ENCODE data around the gene ELK4.

The ELK4 gene

DNA sequence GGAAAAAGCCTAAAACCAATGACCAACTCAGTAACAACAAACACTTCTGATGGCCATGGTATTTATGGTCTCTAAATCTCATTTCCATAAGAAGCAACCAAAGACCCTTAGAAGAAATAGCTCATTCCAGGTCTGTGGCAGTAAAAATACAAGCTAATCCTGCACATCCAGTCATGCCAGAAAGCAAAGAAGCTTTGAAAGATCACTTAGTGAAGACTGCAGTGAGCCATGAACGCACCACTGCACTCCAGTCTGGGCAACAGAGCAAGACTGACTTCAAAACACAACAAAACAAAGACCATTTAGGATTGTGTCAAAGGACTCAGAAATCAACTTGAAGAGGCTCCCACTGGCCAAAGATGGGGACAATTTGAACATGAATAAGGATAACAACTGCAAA, 18.4 kb upstream of the ELK4 start:
- Histone ChIP-seq H3K27me3 (ENCODE audit: insufficient read depth, poor library complexity, severe bottlenecking) (no peaks in the 10 kb centered on the region), H3K27ac (ENCODE audit: poor library complexity, severe bottlenecking) (no peak overlapping the region), H3K4me3 (ENCODE audit: severe bottlenecking) (no peak overlapping the region), H3K4me1 (ENCODE audit: insufficient read depth, poor library complexity, severe bottlenecking) (no peaks in the 10 kb centered on the region), H3K36me3 (ENCODE audit: low read depth) (no peaks in the 10 kb centered on the region), H3K9me3 (ENCODE audit: severe bottlenecking) (no peaks in the 10 kb centered on the region)
- DNase-seq (ENCODE audit: low spot score) (no peak), ATAC-seq (ENCODE audit: low read depth) (no peak)
- TF ChIP-seq, protein P1, sequence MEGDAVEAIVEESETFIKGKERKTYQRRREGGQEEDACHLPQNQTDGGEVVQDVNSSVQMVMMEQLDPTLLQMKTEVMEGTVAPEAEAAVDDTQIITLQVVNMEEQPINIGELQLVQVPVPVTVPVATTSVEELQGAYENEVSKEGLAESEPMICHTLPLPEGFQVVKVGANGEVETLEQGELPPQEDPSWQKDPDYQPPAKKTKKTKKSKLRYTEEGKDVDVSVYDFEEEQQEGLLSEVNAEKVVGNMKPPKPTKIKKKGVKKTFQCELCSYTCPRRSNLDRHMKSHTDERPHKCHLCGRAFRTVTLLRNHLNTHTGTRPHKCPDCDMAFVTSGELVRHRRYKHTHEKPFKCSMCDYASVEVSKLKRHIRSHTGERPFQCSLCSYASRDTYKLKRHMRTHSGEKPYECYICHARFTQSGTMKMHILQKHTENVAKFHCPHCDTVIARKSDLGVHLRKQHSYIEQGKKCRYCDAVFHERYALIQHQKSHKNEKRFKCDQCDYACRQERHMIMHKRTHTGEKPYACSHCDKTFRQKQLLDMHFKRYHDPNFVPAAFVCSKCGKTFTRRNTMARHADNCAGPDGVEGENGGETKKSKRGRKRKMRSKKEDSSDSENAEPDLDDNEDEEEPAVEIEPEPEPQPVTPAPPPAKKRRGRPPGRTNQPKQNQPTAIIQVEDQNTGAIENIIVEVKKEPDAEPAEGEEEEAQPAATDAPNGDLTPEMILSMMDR (IDR thresholded peaks at IDR 0.05; ENCODE audit: poor library complexity, severe bottlenecking), result no peak

DNA sequence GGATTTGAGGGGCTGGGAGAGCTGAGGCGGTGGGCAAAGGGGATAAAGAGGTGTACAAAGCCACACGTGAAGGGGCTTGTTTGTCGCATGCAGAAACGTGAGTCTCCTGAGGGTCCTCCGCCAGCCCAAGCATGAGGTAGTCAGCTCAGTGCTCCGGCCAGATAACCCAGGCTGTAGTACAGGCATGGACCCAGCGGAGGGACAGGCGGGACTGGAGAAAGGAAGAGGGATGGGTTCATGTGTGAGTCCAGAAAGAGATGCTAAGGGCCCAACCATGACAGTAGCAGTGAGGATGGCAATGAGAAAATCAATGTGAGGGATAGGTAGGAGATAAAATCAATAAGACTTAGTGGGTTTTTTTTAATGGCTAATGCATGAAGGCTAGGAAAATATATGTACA, 13.7 kb upstream of the ELK4 start:
- TF ChIP-seq, protein P1 (IDR thresholded peaks at IDR 0.05; ENCODE audit: poor library complexity, severe bottlenecking), result no peak
- Histone ChIP-seq H3K9me3 (ENCODE audit: severe bottlenecking) (no peaks in the 10 kb centered on the region), H3K36me3 (ENCODE audit: low read depth) (no peaks in the 10 kb centered on the region), H3K27me3 (ENCODE audit: insufficient read depth, poor library complexity, severe bottlenecking) (no peaks in the 10 kb centered on the region), H3K27ac (ENCODE audit: poor library complexity, severe bottlenecking) (no peak overlapping the region), H3K4me3 (ENCODE audit: severe bottlenecking) (no peak overlapping the region), H3K4me1 (ENCODE audit: insufficient read depth, poor library complexity, severe bottlenecking) (no peaks in the 10 kb centered on the region)
- ATAC-seq (ENCODE audit: low read depth), result no peak
- no peak for DNase-seq (ENCODE audit: low spot score)

DNA sequence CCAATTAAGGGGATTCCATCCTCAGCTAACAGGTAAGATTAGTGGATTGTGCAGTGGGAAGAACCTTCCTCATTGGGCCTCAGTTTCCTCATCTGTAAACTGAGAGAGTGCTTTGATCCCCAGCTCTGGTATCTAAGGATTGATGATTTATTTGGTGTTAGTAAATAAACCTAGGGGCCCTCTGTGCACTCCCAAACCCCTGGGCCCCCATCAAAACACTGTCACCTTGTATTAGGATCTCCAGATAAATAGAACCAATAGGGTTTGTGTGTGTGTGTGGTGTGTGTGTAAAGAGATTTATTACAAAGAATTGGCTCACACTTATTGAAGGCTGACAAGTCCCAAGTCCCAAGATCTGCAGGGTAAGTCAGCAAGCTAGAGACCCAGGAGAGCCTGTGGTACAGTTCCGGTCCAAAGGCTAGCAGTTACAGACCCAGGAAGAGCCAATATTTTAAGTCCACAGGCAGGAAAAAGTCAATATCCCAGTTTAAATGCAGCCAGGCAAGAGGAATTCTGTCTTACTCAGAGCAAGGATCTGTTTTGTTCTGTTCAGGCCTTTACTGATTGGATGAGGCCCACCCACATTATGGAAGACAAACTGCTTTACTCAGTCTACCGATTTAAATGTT, 11.0 kb upstream of the ELK4 start:
- no peak for DNase-seq (ENCODE audit: low spot score)
- H3K9me3 ChIP-seq (ENCODE audit: severe bottlenecking), result no peaks in the 10 kb centered on the region
- ATAC-seq (ENCODE audit: low read depth), result no peak
- no peaks in the 10 kb centered on the region for H3K4me1 ChIP-seq (ENCODE audit: insufficient read depth, poor library complexity, severe bottlenecking)
- H3K36me3 ChIP-seq (ENCODE audit: low read depth), result no peaks in the 10 kb centered on the region
- H3K27me3 ChIP-seq (ENCODE audit: insufficient read depth, poor library complexity, severe bottlenecking), result no peaks in the 10 kb centered on the region
- TF ChIP-seq, protein P1 (IDR thresholded peaks at IDR 0.05; ENCODE audit: poor library complexity, severe bottlenecking), result no peak
- H3K4me3 ChIP-seq (ENCODE audit: severe bottlenecking), result no peak overlapping the region
- H3K27ac ChIP-seq (ENCODE audit: poor library complexity, severe bottlenecking), result no peak overlapping the region

DNA sequence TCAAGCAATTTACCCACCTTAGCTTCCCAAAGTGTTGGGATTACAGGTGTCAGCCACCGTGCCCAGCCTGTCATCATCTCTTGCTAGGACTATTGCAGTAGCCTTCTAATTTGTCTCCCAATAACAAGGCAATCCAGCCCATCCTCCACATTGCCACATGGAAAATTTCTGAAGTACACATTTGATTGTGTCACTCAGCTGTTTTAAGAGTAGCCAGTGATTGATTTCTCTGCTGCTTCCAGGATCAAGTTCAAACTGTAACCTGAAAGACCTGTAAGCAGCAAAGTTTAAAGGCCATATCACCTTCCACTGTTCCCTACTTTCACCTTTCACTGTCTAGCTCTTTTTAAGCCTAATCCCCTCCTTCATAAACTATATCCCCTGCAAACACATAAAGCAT, 7.8 kb upstream of the ELK4 start:
- no peak for DNase-seq (ENCODE audit: low spot score)
- H3K4me1 ChIP-seq (ENCODE audit: insufficient read depth, poor library complexity, severe bottlenecking), result peaks cover 10% of the 10 kb centered on the region
- H3K4me3 ChIP-seq (ENCODE audit: severe bottlenecking), result no peak overlapping the region
- H3K27ac ChIP-seq (ENCODE audit: poor library complexity, severe bottlenecking), result no peak overlapping the region
- no peak for ATAC-seq (ENCODE audit: low read depth)
- no peaks in the 10 kb centered on the region for H3K36me3 ChIP-seq (ENCODE audit: low read depth)
- no peaks in the 10 kb centered on the region for H3K9me3 ChIP-seq (ENCODE audit: severe bottlenecking)
- TF ChIP-seq, protein P1 (IDR thresholded peaks at IDR 0.05; ENCODE audit: poor library complexity, severe bottlenecking), result no peak
- no peaks in the 10 kb centered on the region for H3K27me3 ChIP-seq (ENCODE audit: insufficient read depth, poor library complexity, severe bottlenecking)

DNA sequence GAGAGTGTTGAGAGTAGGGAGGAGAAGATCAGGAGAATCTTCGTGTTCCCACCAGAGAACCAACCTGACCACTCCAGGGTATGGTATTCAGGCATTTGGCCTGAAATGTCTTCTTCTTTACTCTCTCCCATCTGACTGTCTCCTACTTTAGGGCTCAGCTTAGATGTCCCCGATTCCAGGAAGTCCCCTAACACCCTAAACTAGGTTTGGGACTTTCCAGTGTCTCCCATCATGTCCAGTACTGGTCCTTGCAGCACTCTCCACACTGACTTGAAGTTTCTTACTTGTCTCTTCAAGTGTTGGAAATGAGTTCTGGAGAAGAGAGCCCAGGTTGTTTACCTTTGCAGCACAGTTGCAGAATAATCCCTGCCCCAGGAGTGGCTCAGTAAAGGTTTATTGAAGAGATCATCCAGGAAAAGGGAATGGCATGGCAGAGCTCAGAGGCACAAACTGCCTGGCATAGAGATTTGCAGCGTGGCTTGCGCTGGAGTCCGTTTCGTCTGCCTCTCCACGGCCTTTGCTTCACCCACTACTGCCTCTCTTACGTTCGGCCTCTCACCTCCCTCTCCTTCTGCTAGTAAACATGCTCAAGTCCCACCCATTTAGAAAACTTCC, 6.2 kb upstream of the ELK4 start:
- Histone ChIP-seq H3K27ac (ENCODE audit: poor library complexity, severe bottlenecking) (no peak overlapping the region), H3K36me3 (ENCODE audit: low read depth) (no peaks in the 10 kb centered on the region), H3K4me1 (ENCODE audit: insufficient read depth, poor library complexity, severe bottlenecking) (peaks cover 19% of the 10 kb centered on the region), H3K4me3 (ENCODE audit: severe bottlenecking) (no peak overlapping the region), H3K27me3 (ENCODE audit: insufficient read depth, poor library complexity, severe bottlenecking) (no peaks in the 10 kb centered on the region), H3K9me3 (ENCODE audit: severe bottlenecking) (no peaks in the 10 kb centered on the region)
- TF ChIP-seq, protein P1 (IDR thresholded peaks at IDR 0.05; ENCODE audit: poor library complexity, severe bottlenecking), result no peak
- ATAC-seq (ENCODE audit: low read depth) (no peak), DNase-seq (ENCODE audit: low spot score) (no peak)

Data from RWPE2 (cell line).